NCI-H1930 (cell line): ENCODE measurements around the gene NSUN7.

Source experiments
- DNase-seq, 2 experiments: peaks; one replicate each; lab custom pipeline; 2025; lab: John Stamatoyannopoulos, UW

NSUN7 gene

GRCh38 chr4:40848940-40849339 is 99.2 kb downstream of the NSUN7 start:
- no peak for DNase-seq

GRCh38 chr4:40850496-40850895 is 100.7 kb downstream of the NSUN7 start:
- DNase-seq: no peak

- no peak for DNase-seq
Observed at GRCh38 chr4:40856277-40856839, 106.6 kb downstream of the NSUN7 start.

- DNase-seq: no peak
Observed at GRCh38 chr4:40856840-40857362, 107.1 kb downstream of the NSUN7 start.

GRCh38 chr4:40857956-40858355 is 108.2 kb downstream of the NSUN7 start:
- no peak for DNase-seq

GRCh38 chr4:40858962-40859361 is 109.2 kb downstream of the NSUN7 start:
- DNase-seq: no peak
